ENCODE results near the gene TNFRSF6B. TPM values are rescaled to one million over a fixed set of nuclear protein-coding genes. Genes with fewer than 3 reads are reported as not detected.
"Not testable (repeated sequence)": the region's sequence is repeated elsewhere in the genome, so short reads cannot be mapped to it uniquely, and the experiment has no call there.

Gene TNFRSF6B
- total RNA-seq, 2 donors from 2014 or later: 9.9 to 13.8 TPM

DNA sequence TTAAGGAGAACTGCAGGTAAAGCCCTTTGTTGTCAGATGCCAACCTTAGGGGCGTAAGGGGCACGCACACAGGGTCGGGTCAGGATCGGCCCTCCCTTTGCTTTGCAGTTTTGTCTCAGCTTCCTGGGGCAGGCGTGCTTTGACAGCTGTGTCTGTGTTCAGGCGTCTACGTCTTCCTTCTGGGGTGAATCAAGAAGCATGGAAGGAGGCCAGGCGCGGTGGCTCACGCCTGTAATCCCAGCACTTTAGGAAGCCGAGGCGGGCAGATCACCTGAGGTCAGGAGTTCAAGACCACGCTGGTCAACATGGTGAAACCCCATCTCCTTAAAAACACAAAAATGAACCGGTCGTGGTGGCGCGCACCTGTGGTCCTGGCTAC lies 12.7 kb downstream of the TNFRSF6B start:
- no peaks in the 10 kb centered on the region for H3K9me3 ChIP-seq
- peaks cover 24% of the 10 kb centered on the region for H3K4me1 ChIP-seq
- intact Hi-C loops (cut with DNase I): no loop called here
- WGBS, 2 donors: 90 to 91% methylated on average over 13 to 15 of the region's 17 CpGs
- no peak overlapping the region for H3K27ac ChIP-seq
- no peak for DNase-seq
- TF ChIP-seq, protein P1, sequence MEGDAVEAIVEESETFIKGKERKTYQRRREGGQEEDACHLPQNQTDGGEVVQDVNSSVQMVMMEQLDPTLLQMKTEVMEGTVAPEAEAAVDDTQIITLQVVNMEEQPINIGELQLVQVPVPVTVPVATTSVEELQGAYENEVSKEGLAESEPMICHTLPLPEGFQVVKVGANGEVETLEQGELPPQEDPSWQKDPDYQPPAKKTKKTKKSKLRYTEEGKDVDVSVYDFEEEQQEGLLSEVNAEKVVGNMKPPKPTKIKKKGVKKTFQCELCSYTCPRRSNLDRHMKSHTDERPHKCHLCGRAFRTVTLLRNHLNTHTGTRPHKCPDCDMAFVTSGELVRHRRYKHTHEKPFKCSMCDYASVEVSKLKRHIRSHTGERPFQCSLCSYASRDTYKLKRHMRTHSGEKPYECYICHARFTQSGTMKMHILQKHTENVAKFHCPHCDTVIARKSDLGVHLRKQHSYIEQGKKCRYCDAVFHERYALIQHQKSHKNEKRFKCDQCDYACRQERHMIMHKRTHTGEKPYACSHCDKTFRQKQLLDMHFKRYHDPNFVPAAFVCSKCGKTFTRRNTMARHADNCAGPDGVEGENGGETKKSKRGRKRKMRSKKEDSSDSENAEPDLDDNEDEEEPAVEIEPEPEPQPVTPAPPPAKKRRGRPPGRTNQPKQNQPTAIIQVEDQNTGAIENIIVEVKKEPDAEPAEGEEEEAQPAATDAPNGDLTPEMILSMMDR (IDR thresholded peaks at IDR 0.05): no peak
- no peak for TF ChIP-seq POLR2A (IDR thresholded peaks at IDR 0.05)
- no peak overlapping the region for H3K4me3 ChIP-seq
- no peaks in the 10 kb centered on the region for H3K27me3 ChIP-seq
- ATAC-seq: no peak
- peaks cover 0 to 10% of the 10 kb centered on the region in 2 donors for H3K36me3 ChIP-seq (replicated peaks in 1 of 2; ENCODE audit: insufficient read depth in 1 of 2, low read depth in 2 of 2)

DNA sequence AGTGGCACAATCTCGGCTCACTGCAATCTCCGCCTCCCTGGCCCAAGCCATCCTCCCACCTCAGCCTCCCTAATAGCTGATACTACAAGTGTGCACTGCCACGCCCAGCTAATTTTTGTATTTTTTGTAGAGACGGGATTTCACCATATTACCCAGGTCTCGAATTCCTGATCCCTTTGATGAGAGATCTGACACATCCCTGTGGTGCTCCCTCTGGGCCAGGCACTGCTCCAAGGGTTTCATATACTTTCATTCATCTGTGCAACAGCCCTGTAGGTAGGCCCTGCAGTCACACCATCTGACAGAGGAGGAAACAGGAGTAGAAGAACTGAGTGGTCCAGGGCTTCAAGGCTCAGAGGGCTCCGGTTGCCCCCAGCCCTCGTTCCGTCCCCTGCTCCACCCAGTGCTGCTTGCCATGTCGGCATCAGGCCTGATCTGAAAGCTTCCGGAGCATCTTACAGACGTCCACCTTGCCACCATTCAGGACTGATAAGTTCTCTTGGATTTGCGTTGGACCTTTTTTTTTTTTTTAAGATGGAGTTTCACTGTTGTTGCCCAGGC lies 14.7 kb downstream of the TNFRSF6B start:
- 77 to 78% methylated on average over 12 of the region's 12 CpGs for WGBS, 2 donors

DNA sequence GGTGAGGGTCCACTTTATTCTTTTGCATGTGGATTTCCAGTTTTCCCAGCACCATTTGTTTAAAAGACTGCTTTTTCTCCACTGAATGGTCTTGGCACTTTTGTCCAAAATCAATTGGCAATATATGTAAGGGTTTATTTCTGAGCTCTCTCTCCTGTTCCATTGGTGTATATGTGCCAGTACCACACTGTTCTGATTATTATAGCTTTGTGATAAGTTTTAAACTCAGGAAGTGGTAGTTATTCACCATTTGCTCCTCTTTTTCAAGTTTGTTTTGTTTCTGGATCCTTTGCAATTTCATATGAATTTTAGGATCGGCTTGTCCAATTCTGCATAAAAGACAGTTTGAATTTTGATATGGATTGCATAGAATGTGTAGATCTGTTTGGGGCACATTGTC lies 15.7 kb downstream of the TNFRSF6B start:
- DNase-seq (no peak), ATAC-seq (no peak)
- H3K4me3 ChIP-seq: no peak overlapping the region
- H3K27ac ChIP-seq: no peak overlapping the region
- TF ChIP-seq POLR2A (IDR thresholded peaks at IDR 0.05): no peak
- TF ChIP-seq, protein P1 (IDR thresholded peaks at IDR 0.05): no peak
- H3K4me1 ChIP-seq: peaks cover 12% of the 10 kb centered on the region
- WGBS, 2 donors: 95 to 100% methylated on average over 1 of the region's 1 CpG
- H3K27me3 ChIP-seq: no peaks in the 10 kb centered on the region
- H3K36me3 ChIP-seq (replicated peaks in 1 of 2; ENCODE audit: insufficient read depth in 1 of 2, low read depth in 2 of 2): peaks cover 0 to 7% of the 10 kb centered on the region in 2 donors
- no peaks in the 10 kb centered on the region for H3K9me3 ChIP-seq
- intact Hi-C loops (cut with DNase I): no loop called here

More for the DNA sequence above, 14.7 kb downstream of the TNFRSF6B start:
- H3K27ac ChIP-seq: no peak overlapping the region
- TF ChIP-seq POLR2A (IDR thresholded peaks at IDR 0.05): no peak
- TF ChIP-seq, protein P1 (IDR thresholded peaks at IDR 0.05): no peak
- ATAC-seq (no peak), DNase-seq (no peak)
- no peaks in the 10 kb centered on the region for H3K9me3 ChIP-seq
- H3K27me3 ChIP-seq: no peaks in the 10 kb centered on the region
- no peak overlapping the region for H3K4me3 ChIP-seq
- peaks cover 21% of the 10 kb centered on the region for H3K4me1 ChIP-seq
- H3K36me3 ChIP-seq (replicated peaks in 1 of 2; ENCODE audit: insufficient read depth in 1 of 2, low read depth in 2 of 2): peaks cover 0 to 7% of the 10 kb centered on the region in 2 donors
- intact Hi-C loops (cut with DNase I): no loop called here

DNA sequence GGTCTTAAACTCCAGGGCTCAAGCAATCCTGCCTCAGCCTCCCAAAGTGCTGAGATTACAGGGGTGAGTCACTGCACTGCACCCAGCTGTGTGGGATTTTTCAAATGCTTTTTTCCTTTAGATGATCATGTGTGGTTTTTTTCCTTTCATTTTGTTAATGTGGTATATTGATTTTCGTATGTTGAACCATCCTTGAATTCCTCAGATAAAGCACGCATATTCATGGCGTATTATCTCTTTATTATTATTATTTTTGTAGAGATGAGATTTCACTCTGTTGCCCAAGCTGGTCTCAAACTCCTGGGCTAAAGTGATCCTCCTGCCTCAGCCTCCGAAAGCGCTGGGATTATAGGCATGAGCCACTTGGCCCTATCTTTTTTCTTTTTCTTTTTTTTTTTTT lies 18.4 kb downstream of the TNFRSF6B start:
- Histone ChIP-seq H3K27ac (no peak overlapping the region), H3K4me1 (no peaks in the 10 kb centered on the region), H3K4me3 (no peak overlapping the region), H3K36me3 (replicated peaks in 1 of 2; ENCODE audit: insufficient read depth in 1 of 2, low read depth in 2 of 2) (peaks cover 0 to 7% of the 10 kb centered on the region in 2 donors), H3K27me3 (no peaks in the 10 kb centered on the region), H3K9me3 (peaks cover 0 to 4% (median 0%) of the 10 kb centered on the region in 3 donors)
- ATAC-seq (no peak), DNase-seq (no peak)
- TF ChIP-seq POLR2A (IDR thresholded peaks at IDR 0.05): no peak
- TF ChIP-seq, protein P1 (IDR thresholded peaks at IDR 0.05): no peak
- 98 to 100% methylated on average over 5 of the region's 5 CpGs for WGBS, 2 donors
- intact Hi-C loops (cut with DNase I): no loop called here

DNA sequence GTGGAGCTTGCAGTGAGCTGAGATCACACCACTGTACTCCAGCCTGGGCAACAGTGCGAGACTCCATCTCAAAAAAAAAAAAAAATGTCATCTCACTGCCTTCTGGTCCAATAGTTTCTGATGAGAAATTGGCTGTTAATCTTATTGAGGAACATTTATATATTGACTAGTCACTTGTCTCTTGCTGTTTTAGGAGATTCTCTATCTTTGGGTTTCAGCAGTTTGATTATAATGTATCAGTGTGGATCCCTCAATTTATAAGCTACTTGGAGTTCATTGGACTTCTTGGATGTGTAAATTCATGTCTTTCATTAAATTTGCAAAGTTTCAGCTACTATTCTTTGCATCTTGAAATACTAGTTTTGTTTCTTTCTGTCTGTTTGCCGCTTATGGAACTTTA lies 22.5 kb downstream of the TNFRSF6B start:
- DNase-seq (no peak), ATAC-seq (no peak)
- WGBS, 2 donors: 93 to 100% methylated on average over 2 of the region's 2 CpGs
- Histone ChIP-seq H3K36me3 (replicated peaks in 1 of 2; ENCODE audit: insufficient read depth in 1 of 2, low read depth in 2 of 2) (peaks cover 0 to 4% of the 10 kb centered on the region in 2 donors), H3K9me3 (peaks cover 0 to 4% (median 0%) of the 10 kb centered on the region in 3 donors), H3K27me3 (no peaks in the 10 kb centered on the region), H3K4me3 (no peak overlapping the region), H3K27ac (no peak overlapping the region), H3K4me1 (no peaks in the 10 kb centered on the region)
- intact Hi-C loops (cut with DNase I): no loop called here
- TF ChIP-seq, protein P1 (IDR thresholded peaks at IDR 0.05): no peak
- no peak for TF ChIP-seq POLR2A (IDR thresholded peaks at IDR 0.05)

DNA sequence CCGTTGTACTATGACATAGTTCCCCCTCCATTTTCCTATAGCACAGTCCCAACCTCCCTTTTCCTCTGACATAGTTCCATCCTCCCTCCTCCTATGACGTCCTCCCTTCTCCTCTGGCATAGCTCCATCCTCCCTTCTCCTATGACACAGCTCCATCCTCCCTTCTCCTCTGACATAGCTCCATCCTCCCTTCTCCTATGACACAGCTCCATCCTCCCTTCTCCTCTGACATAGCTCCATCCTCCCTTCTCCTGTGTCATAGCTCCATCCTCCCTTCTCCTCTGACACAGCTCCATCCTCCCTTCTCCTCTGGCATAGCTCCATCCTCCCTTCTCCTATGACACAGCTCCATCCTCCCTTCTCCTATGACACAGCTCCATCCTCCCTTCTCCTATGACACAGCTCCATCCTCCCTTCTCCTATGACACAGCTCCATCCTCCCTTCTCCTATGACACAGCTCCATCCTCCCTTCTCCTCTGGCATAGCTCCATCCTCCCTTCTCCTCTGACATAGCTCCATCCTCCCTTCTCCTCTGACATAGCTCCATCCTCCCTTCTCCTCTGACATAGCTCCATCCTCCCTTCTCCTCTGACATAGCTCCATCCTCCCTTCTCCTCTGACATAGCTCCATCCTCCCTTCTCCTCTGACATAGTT lies 26.6 kb downstream of the TNFRSF6B start:
- H3K9me3 ChIP-seq; H3K27me3 ChIP-seq; H3K4me3 ChIP-seq; H3K4me1 ChIP-seq; H3K27ac ChIP-seq; ATAC-seq; H3K36me3 ChIP-seq (replicated peaks in 1 of 2; ENCODE audit: insufficient read depth in 1 of 2, low read depth in 2 of 2); DNase-seq; intact Hi-C loops (cut with DNase I): not testable (repeated sequence)
- 85 to 91% methylated on average over 2 of the region's 2 CpGs for WGBS, 2 donors

DNA sequence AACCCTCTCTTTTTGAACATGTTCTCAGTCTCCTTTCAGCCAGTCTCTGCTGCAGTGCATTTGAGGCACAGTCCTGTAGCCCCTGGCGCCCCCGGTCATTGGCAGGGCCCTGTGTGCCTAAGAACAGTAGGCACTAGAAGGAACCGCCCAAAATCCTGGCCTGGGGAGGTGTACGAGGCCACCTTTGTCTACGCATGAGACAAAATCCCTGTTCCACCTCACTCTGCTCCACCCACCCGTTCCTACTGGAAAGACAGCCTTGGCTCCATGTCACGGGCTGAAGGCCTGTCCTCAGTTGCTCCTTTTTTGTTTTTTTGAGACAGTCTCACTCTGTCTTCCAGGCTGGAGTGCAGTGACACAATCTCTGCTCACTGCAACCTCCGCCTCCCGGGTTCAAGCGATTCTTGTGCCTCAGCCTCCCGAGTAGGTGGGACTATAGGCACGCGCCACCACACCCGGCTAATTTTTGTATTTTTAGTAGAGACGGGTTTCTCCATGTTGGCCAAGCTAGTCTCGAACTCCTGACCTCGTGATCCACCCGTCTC lies 33.8 kb downstream of the TNFRSF6B start:
- peaks cover 11% of the 10 kb centered on the region for H3K4me1 ChIP-seq
- not testable (repeated sequence) for H3K9me3 ChIP-seq; H3K36me3 ChIP-seq (replicated peaks in 1 of 2; ENCODE audit: insufficient read depth in 1 of 2, low read depth in 2 of 2); H3K27ac ChIP-seq; DNase-seq; ATAC-seq; H3K27me3 ChIP-seq; H3K4me3 ChIP-seq
- intact Hi-C loops (cut with DNase I): loop anchor here (10.0 kb wide), 1 partner anchor 75 kb away; the partner anchor contains the start of genes RTEL1 and STMN3
- WGBS, 2 donors: 89 to 95% methylated on average over 18 of the region's 18 CpGs
